ENCODE results near the gene SETMAR.
"Not testable (repeated sequence)": the region's sequence is repeated elsewhere in the genome, so short reads cannot be mapped to it uniquely, and the experiment has no call there.

DNA sequence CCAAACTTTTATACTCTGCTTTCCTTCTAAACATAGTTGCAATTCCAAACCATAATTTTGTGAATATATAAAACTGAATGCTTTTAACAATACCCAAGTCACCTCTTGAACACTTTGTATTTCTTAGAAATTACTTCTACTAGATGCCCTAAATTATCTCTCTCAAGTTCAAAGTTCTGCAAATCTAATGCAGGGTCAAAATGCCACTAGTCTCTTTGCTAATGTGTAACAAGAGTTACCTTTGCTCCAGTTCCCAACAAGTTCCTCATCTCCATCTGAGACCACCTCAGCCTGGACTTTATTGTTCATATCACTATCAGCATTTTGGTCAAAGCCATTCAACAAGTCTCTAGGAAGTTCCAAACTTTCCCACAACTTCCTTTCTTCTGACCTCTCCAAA, 26.6 kb downstream of the SETMAR start:
- TF ChIP-seq, protein P1, sequence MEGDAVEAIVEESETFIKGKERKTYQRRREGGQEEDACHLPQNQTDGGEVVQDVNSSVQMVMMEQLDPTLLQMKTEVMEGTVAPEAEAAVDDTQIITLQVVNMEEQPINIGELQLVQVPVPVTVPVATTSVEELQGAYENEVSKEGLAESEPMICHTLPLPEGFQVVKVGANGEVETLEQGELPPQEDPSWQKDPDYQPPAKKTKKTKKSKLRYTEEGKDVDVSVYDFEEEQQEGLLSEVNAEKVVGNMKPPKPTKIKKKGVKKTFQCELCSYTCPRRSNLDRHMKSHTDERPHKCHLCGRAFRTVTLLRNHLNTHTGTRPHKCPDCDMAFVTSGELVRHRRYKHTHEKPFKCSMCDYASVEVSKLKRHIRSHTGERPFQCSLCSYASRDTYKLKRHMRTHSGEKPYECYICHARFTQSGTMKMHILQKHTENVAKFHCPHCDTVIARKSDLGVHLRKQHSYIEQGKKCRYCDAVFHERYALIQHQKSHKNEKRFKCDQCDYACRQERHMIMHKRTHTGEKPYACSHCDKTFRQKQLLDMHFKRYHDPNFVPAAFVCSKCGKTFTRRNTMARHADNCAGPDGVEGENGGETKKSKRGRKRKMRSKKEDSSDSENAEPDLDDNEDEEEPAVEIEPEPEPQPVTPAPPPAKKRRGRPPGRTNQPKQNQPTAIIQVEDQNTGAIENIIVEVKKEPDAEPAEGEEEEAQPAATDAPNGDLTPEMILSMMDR (IDR thresholded peaks at IDR 0.05; ENCODE audit: poor library complexity) = not testable (repeated sequence)
- not testable (repeated sequence) for TF ChIP-seq EZH2 (IDR thresholded peaks at IDR 0.05; ENCODE audit: borderline replicate concordance); EZH2phosphoT487 (IDR thresholded peaks at IDR 0.05; ENCODE audit: low read depth, severe bottlenecking, unreplicated experiment)

Data from hepatocyte (in vitro differentiated cells).